ACHN (cell line): ENCODE measurements around the gene CACNA1G.

Experiments used
- DNase-seq: peaks from one replicate; pipeline ENCODE4 v3.0.0-alpha.2; 2015
- in situ Hi-C: cut with HindIII; loops from 2 replicates; pipeline ENCODE4 v1.10.0; 2017; ENCODE audit warnings: low sequenced_read_pairs, low pct_ligation_motif_present, low pct_unique_long_range_greater_than_20kb

The CACNA1G gene

GRCh38 chr17:50560185-50560824 lies at the start of gene CACNA1G:
Gene CACNA1G (plus strand): TSS chr17:50560715. CDS start chr17:50561460, 745 bp downstream.
- in situ Hi-C loops: no loop called here
- DNase-seq: peak; percentile 81

- in situ Hi-C loops: no loop called here
- DNase-seq: no peak
These were observed 49.5 kb upstream of the CACNA1G start for GRCh38 chr17:50511058-50511457.

GRCh38 chr17:50513495-50513894 lies 47.0 kb upstream of the CACNA1G start:
- in situ Hi-C loops: no loop called here
- no peak for DNase-seq

GRCh38 chr17:50514388-50514787 lies 46.1 kb upstream of the CACNA1G start:
- in situ Hi-C loops: no loop called here
- no peak for DNase-seq

- in situ Hi-C loops: no loop called here
- no peak for DNase-seq
These were observed 45.4 kb upstream of the CACNA1G start for GRCh38 chr17:50514936-50515702.

GRCh38 chr17:50517011-50517410 lies 43.5 kb upstream of the CACNA1G start:
- DNase-seq: no peak
- in situ Hi-C loops: no loop called here

- in situ Hi-C loops: no loop called here
- DNase-seq: no peak
These were observed 42.8 kb upstream of the CACNA1G start for GRCh38 chr17:50517504-50518383.

GRCh38 chr17:50518384-50519023 lies 42.0 kb upstream of the CACNA1G start:
- DNase-seq: no peak
- in situ Hi-C loops: no loop called here

GRCh38 chr17:50519141-50519834 lies 41.2 kb upstream of the CACNA1G start:
- DNase-seq: no peak
- in situ Hi-C loops: no loop called here

- in situ Hi-C loops: no loop called here
- no peak for DNase-seq
These were observed 40.0 kb upstream of the CACNA1G start for GRCh38 chr17:50520483-50520882.

GRCh38 chr17:50521514-50521913 lies 39.0 kb upstream of the CACNA1G start:
- in situ Hi-C loops: no loop called here

GRCh38 chr17:50522766-50523165 lies 37.7 kb upstream of the CACNA1G start:
- no peak for DNase-seq
- in situ Hi-C loops: no loop called here

More at GRCh38 chr17:50521514-50521913, 39.0 kb upstream of the CACNA1G start:
- DNase-seq: no peak

- in situ Hi-C loops: no loop called here
- DNase-seq: no peak
These were observed 37.3 kb upstream of the CACNA1G start for GRCh38 chr17:50523208-50523607.

GRCh38 chr17:50524838-50525237 lies 35.7 kb upstream of the CACNA1G start:
- in situ Hi-C loops: no loop called here
- DNase-seq: no peak

- in situ Hi-C loops: no loop called here
- DNase-seq: no peak
These were observed 33.3 kb upstream of the CACNA1G start for GRCh38 chr17:50527155-50527762.

- in situ Hi-C loops: no loop called here
- no peak for DNase-seq
These were observed 32.5 kb upstream of the CACNA1G start for GRCh38 chr17:50527949-50528474.

- no peak for DNase-seq
- in situ Hi-C loops: no loop called here
These were observed 30.7 kb upstream of the CACNA1G start for GRCh38 chr17:50529849-50530248.
